HepG2 (cell line): ENCODE results near the gene NES. TPM values are rescaled to one million over a fixed set of nuclear protein-coding genes. Genes with fewer than 3 reads are reported as not detected.
A peak's percentile ranks its signal among the peaks of the same experiment; 100 is the strongest.

Experiments used
- E2F1 ChIP-seq: sonication (generic); formaldehyde crosslinking; IDR thresholded peaks from 2 replicates; pipeline ENCODE4 v1.5.0; 2020; ENCODE audit warnings: missing genetic modification reagents
- ETV6 ChIP-seq: sonication (generic); formaldehyde crosslinking; conservative IDR thresholded peaks from 2 replicates; pipeline ENCODE4 v1.4.0; 2020; ENCODE audit warnings: missing genetic modification reagents
- FOXP1 ChIP-seq, 2 experiments: fragments of 450-650 bp in 1 of 2; IDR thresholded peaks; 2 replicates each; pipeline ENCODE4 v1.6.1; 2017 to 2018; ENCODE audit warnings: antibody characterized with exemption in 1 of 2
- GATAD1 ChIP-seq: IDR thresholded peaks from 2 replicates; pipeline ENCODE4 v1.6.1; 2016; ENCODE audit warnings: missing genetic modification reagents, missing compliant biosample characterization
- HDAC2 ChIP-seq: sonication (generic); formaldehyde crosslinking; IDR thresholded peaks from 2 replicates; pipeline ENCODE4 v1.4.0; 2020; ENCODE audit warnings: missing genetic modification reagents
- HES4 ChIP-seq: sonication (generic); formaldehyde crosslinking; IDR thresholded peaks from 2 replicates; pipeline ENCODE4 v1.9.0; 2021; ENCODE audit warnings: mild to moderate bottlenecking, missing genetic modification reagents, borderline replicate concordance
- KAT2B ChIP-seq: fragments of 150-350 bp; IDR thresholded peaks from 2 replicates; pipeline ENCODE4 v1.6.1; 2014; ENCODE audit warnings: low read depth, low read length, borderline replicate concordance
- RAD21 ChIP-seq: fragments of 450-650 bp; formaldehyde crosslinking; IDR thresholded peaks from 2 replicates; pipeline ENCODE4 v1.5.0; 2020; ENCODE audit warnings: mild to moderate bottlenecking
- STAG1 ChIP-seq: sonication (generic); formaldehyde crosslinking; IDR thresholded peaks from 2 replicates; pipeline ENCODE4 v1.4.0; 2020; ENCODE audit warnings: missing genetic modification reagents
- TBX3 ChIP-seq: fragments of 450-650 bp; IDR thresholded peaks from 2 replicates; pipeline ENCODE4 v1.6.1; 2017; ENCODE audit warnings: antibody characterized with exemption, mild to moderate bottlenecking, inconsistent platforms, borderline replicate concordance
- ZMYM2 ChIP-seq: sonication (generic); formaldehyde crosslinking; IDR thresholded peaks from 2 replicates; pipeline ENCODE4 v1.8.0; 2022; ENCODE audit warnings: mild to moderate bottlenecking, missing genetic modification reagents
- ZNF232 ChIP-seq: sonication (generic); formaldehyde crosslinking; IDR thresholded peaks from 2 replicates; pipeline ENCODE4 v1.4.0; 2020; ENCODE audit warnings: missing genetic modification reagents, borderline replicate concordance
- ZNF318 ChIP-seq: sonication (generic); formaldehyde crosslinking; IDR thresholded peaks from 2 replicates; pipeline ENCODE4 v1.4.0; 2020; ENCODE audit warnings: mild to moderate bottlenecking, missing genetic modification reagents
- ZNF431 ChIP-seq: sonication (generic); formaldehyde crosslinking; IDR thresholded peaks from 2 replicates; pipeline ENCODE4 v1.9.0; 2022; ENCODE audit warnings: missing genetic modification reagents, low read depth, mild to moderate bottlenecking, borderline replicate concordance
- ZNF777 ChIP-seq: sonication (generic); formaldehyde crosslinking; IDR thresholded peaks from 2 replicates; pipeline ENCODE4 v1.4.0; 2020; ENCODE audit warnings: missing genetic modification reagents
- polyA plus RNA-seq, 8 experiments: library from polyadenylated mRNA; depleted of rRNA in 3 of 8; stranded (reverse) in 7 of 8; unstranded in 1 of 8; fragments of >200 nt; fragmentation: Illumina TruSeq in 4 of 8; extraction: Trizol in 4 of 8; gene quantifications; 2 replicates each; pipeline versions ENCODE4 v1.2.1 to v1.2.3, GENCODE V29; 2011 to 2016; ENCODE audit warnings: low read depth in 4 of 8, missing spikeins in 1 of 8, mixed read lengths in 1 of 8; ENCODE audit not compliant: insufficient read depth in 1 of 8
- total RNA-seq, 5 experiments: library from RNA; depleted of rRNA; stranded (reverse); fragments of >200 nt; fragmentation: Illumina TruSeq; extraction: Trizol; gene quantifications; 2 replicates each; pipeline ENCODE4 v1.2.3, GENCODE V29; 2016; ENCODE audit warnings: low read depth in 1 of 5
- TF ChIP-seq, protein P1 (sequence below), 2 experiments: sonication (generic) in 1 of 2; formaldehyde crosslinking in 1 of 2; IDR thresholded peaks; 2 replicates each; pipeline versions ENCODE4 v1.4.0 to v1.6.1; 2018 to 2020; ENCODE audit warnings: missing genetic modification reagents in 2 of 2, borderline replicate concordance in 1 of 2, low read depth in 1 of 2, mild to moderate bottlenecking in 1 of 2, missing biosample characterization in 1 of 2
- TF ChIP-seq, protein P2 (sequence below): sonication (generic); formaldehyde crosslinking; conservative IDR thresholded peaks from 2 replicates; pipeline ENCODE4 v1.4.0; 2020; ENCODE audit warnings: missing genetic modification reagents

Gene NES
- total and polyA plus RNA-seq, 2 of the 13 experiments (the other 11 are each of a cell fraction or from before 2014, with no cell fraction given) = 1.7 to 16.6 TPM

DNA sequence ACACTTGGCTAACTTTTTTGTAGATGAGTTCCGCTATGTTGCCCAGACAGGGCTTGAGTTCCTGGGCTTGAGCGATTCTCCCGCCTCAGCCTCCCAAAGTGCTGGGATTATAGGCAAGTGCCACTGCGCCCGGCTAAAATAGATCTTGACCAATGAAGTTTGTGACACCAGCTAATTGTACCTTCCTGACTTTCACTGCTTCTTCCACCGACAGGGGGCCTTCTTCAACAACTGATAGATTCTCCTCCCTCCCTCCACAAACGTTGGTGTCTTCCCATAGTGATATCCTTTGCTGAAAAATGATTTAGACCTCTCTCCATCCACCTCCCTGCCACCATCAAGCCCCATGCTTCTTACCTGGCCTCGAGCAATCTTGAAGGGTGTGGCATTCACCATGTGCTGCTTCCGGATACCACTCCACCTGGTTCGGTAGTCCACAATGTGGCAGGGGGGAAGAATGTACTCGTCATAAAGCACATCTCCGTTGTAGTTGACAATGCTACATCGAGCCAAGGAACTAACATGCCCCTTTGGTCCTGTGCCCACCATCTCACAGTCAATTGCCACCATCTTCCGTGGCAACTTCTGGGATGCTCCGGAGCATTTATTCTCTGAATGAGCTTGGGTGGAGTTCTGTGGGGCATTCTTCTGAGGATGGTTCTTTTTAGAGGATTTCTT lies 49.5 kb upstream of the NES start (continued):
- TF ChIP-seq ZNF318 (CRISPR knock-in tag) = 0 out of 2 replicates have a peak, but pooled peaks have one; percentile 65
- TF ChIP-seq ZNF431 (CRISPR knock-in tag) = no peak
- TF ChIP-seq FOXP1 (IDR thresholded peaks at IDR 0.05) = no peak
- TF ChIP-seq FOXP1 (CRISPR knock-in tag; IDR thresholded peaks at IDR 0.05) = no peak
- TF ChIP-seq ZNF777 = 0 out of 2 replicates have a peak, but pooled peaks have one; percentile 24
- TF ChIP-seq TBX3 = no peak
- peak; percentile 58 for TF ChIP-seq GATAD1 (CRISPR knock-in tag)
- no peak for TF ChIP-seq HES4 (CRISPR knock-in tag)
- TF ChIP-seq E2F1 (CRISPR knock-in tag) = 0 out of 2 replicates have a peak, but pooled peaks have one; percentile 1
- TF ChIP-seq ETV6 (CRISPR knock-in tag) = no peak
- TF ChIP-seq RAD21 (CRISPR knock-in tag) = peak; percentile 51; the same call in 1 of the 2 replicates
- TF ChIP-seq, protein P1, sequence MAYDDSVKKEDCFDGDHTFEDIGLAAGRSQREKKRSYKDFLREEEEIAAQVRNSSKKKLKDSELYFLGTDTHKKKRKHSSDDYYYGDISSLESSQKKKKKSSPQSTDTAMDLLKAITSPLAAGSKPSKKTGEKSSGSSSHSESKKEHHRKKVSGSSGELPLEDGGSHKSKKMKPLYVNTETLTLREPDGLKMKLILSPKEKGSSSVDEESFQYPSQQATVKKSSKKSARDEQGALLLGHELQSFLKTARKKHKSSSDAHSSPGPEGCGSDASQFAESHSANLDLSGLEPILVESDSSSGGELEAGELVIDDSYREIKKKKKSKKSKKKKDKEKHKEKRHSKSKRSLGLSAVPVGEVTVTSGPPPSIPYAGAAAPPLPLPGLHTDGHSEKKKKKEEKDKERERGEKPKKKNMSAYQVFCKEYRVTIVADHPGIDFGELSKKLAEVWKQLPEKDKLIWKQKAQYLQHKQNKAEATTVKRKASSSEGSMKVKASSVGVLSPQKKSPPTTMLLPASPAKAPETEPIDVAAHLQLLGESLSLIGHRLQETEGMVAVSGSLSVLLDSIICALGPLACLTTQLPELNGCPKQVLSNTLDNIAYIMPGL (CRISPR knock-in tag; IDR thresholded peaks at IDR 0.05; ENCODE audit: borderline replicate concordance in 1 of 2, low read depth in 1 of 2) = peak in 1 of 2 experiments; percentile 71; a peak in 1 of 4 replicates
- TF ChIP-seq, protein P2, sequence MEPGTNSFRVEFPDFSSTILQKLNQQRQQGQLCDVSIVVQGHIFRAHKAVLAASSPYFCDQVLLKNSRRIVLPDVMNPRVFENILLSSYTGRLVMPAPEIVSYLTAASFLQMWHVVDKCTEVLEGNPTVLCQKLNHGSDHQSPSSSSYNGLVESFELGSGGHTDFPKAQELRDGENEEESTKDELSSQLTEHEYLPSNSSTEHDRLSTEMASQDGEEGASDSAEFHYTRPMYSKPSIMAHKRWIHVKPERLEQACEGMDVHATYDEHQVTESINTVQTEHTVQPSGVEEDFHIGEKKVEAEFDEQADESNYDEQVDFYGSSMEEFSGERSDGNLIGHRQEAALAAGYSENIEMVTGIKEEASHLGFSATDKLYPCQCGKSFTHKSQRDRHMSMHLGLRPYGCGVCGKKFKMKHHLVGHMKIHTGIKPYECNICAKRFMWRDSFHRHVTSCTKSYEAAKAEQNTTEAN (CRISPR knock-in tag) = no peak
- no peak for TF ChIP-seq HDAC2 (CRISPR knock-in tag)
- peak; percentile 64 for TF ChIP-seq STAG1
- TF ChIP-seq KAT2B = no peak
- no peak for TF ChIP-seq ZNF232 (CRISPR knock-in tag)
- no peak for TF ChIP-seq ZMYM2 (CRISPR knock-in tag)
